GM21381 (cell line): ENCODE data around the gene ZBTB24.

ENCODE experiments used
- ATAC-seq: cut with Tn5 transposase; IDR thresholded peaks from one replicate; pipeline ENCODE4 v1.9.1; 2021; ENCODE audit warnings: mild to moderate bottlenecking, moderate library complexity; ENCODE audit not compliant: unreplicated experiment

Gene ZBTB24

DNA sequence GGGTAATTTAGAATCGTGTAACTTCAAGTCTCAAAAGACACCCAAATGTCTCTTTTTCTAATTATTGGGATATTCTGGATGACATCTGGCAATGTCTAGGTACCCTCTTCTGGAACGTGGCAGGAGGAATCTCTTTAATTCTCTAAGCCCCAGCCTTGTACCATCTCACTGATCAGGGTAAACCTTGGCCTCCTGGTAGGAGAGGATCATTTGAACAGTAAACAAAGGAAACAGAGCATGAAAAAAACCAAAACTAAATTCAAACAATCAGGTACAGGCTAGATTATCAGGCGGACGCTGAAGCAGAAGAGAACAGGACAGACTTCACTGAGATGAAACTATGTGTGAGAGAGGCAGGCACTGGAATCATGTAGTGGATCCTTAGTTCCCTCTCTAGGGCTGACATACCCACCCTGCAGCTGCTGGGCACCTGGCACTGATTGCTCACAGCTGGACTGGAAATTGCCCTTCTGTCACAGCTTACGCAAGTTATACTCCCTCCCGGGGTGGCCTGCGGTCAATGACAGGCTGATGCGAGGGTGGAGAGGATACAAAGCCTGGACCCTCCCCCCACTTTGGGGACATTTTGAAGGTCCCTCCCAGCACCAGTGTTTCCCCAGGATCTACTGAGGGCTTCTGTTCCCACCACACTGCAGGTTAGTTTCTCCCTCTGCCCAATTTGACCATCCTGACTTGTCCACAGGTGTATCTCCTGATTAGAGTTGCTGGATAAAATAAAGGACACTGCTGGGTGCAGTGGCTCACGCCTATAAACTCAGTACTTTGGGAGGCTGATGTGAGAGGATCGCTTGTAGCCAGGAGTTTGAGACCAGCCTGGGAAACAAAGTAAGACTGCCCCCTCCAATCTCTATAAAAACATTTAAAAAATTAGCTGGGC lies 20.6 kb upstream of the ZBTB24 start:
- no peak for ATAC-seq

DNA sequence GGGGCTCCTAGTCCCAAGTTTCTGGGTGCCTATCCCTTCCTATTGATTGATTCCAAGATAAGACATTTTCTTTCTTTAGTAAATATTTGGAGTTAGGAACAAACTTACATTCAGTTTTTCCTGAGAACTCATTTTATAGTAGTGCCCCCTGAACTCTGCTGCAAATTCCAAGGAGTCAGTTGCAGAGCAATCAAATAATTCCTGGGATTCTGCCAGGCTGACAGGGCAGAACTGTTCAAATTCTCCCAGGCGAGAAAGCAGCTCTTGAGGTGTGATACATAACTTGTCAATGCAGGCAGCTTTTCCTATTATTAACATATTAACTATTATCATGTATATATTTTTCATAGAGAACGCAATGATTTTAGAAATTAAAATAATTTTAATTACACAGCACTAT lies 15.9 kb upstream of the ZBTB24 start:
- no peak for ATAC-seq

DNA sequence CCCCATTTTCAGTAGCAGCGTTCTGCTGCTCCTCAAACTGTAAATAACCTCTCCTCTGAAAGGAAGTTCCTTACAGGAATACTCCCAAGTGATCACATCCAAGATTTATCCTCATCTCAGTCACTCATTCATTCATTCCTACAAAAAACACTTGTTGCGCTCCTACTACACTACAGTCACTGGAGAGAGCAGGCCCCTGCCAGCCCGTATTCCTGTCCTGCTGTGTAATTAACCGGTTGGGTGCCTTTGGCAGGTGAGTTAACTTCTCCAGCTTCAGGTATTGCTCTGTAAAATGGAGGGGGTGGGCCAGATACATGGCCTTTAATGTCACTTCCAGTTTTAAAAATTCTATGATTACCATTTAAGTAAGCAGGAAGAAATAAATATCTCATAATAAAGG lies 15.0 kb upstream of the ZBTB24 start:
- no peak for ATAC-seq

DNA sequence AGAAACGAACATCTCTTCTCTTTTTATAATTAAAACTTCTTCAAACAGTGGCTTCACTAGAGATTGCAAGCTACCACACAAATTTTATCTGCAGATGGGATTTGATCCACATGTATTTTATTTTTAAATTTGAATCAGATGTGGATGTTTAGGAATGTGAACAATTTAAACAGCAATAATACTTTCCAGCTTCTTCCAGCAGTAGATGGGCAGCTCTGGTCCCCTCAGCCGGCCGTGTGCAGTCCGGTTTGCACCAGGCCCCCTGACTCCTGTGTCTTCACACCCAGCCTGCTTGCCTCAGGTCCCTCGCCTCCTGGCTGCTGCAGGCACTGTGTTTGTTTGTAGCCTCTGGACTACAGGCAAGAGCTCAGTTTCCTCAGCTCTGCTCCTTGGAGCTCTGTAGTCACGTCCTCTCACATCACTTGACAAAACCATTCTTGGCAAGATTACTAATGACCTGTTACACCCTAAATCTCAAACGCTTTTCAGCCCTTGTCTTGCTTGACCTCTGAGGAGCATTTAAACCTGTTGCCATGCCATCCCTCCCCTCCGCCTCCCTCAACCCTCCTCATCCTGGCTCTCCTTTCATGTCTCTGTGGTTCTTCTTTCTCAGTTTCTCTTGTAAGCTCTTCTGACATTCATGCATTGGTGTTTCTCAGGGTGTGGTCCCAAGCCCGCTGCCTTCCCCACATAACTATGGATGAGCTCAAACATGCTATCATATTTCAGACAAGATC lies 13.2 kb upstream of the ZBTB24 start:
- ATAC-seq, result no peak

DNA sequence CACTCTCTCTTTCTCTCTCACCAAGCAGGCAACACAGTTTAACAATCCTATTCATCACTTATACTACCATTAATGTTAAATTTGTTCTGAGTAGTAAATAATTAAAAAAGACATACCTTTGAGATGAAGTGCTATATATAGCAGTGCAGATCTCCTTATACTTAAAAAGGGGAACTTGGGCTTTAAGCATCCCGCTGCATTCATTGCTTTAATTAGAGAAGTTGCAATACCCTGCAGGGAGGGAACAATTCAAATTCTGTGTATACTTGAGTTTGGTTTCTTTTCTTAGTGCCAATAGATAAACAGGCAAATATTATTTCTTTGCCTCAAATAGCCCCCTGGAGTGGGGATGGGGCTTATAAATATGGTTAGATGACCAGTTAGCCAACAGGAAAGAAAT lies 10.8 kb upstream of the ZBTB24 start:
- ATAC-seq, result no peak

DNA sequence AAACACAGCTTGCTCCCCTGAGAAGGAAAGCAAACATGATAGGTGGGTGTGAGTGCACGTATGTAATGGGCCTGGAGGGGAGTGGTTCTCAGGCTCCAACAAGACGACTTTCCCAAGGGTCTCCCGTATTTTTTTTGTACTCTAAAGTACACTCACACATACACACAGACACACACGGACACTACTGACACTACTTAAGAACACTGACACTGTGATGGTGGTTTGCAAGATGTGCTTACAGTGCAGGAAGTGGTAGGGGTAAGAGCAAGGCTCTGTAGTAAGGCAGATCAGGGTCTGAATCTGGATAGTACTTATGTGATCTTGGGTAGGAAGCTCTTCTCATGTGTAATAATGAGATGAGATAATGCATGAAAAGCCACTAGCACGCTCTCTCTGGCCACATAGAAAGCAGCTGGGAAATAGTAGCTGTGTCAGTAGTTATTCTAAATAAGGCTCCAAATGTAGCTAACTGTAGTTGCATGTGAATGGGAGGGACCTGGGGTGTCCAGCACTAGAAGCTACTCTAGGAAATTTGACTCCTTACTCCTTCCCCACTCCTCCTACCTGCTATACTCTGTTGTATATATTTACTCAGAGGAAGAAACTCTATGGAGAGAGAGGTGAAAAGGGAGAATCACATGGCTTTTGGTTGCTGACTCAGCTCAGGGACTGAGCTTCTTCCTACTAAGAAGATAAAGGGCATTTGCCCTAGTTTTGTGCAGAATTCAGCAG lies 8.4 kb upstream of the ZBTB24 start:
- ATAC-seq, result no peak

DNA sequence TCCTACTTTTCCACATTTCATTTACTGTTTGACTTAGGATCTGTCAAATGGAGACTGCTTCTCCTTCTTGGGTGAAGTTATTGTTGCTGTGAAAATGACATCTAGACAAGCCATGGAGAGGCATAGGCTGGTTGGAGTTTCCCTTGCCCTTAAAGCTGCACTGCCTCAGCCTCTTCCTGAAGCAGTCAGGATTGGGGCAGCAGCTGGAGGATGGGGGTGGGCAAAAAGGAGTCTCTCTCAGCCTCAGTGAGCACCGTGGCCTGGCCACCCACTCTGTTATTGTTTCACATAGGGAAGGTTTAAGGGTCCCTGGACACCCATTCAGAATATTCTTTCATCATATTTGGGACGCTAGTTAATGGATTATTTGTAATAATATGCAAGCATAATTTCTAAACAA lies 7.7 kb upstream of the ZBTB24 start:
- ATAC-seq, result no peak

DNA sequence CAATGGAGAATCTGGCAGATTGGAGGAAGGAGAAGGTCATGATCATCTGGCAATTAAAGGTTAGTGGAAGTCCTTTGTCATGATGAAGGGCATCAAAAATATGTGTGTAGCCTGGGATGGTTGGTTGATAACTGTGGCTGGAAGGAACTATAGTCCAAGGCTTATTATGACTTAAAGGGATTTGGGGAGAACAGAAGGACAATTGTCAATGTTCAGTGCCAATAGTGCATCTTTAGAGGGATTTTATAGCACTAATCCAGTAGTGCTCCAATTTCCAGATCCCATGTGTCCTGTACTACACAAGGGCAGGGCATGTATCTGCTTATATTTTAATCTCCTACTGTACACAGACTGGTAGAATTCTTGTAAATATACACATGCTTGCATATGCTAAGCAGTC lies 5.0 kb upstream of the ZBTB24 start:
- no peak for ATAC-seq

DNA sequence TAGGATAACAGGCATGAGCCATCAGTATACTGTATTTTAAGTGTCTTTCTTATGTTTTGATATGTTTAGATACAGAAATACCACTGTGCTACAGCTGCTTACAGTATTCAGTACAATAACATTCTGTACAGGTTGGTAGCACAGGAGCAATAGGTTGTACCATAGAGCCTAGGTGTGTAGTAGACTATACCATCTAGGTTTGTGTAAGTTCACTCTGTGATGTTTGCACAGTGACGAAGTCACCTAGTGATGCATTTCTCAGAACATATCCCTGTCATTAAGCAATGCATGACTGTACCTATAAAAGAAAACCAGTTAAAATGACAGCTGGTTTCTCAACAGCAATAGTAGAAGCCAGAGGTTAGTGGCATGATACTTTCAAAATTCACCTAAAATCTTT lies 3.0 kb upstream of the ZBTB24 start:
- no peak for ATAC-seq

DNA sequence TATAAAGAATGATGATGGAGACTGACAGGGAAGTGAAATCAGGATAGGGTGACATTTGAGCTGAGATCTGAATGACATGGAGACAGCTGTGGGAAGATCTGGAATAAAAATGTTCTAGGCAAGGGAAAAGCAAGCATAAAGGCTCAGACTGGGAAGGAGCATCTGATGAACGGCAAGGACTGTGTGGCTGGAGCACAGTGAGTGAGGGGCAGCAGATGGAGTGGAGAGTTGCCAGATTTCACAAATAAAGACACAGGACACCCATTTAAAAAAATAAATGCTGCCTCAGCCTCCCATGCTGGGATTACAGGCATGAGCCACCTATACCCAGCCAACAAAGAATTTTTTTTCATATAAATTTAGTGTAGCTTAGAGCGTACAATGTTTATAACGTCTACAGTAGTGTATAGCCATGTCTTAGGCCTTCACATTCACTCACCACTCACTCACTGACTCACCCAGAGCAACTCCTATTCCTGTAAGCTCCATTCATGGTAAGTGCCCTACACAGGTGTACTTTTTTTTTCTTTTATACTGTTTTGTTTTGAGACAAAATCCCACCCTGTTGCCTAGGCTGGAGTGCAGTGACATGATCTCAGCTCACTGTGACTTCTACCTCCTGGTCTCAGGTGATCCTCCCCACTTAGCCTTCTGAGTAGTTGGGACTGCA lies 2.4 kb upstream of the ZBTB24 start:
- ATAC-seq, result no peak

DNA sequence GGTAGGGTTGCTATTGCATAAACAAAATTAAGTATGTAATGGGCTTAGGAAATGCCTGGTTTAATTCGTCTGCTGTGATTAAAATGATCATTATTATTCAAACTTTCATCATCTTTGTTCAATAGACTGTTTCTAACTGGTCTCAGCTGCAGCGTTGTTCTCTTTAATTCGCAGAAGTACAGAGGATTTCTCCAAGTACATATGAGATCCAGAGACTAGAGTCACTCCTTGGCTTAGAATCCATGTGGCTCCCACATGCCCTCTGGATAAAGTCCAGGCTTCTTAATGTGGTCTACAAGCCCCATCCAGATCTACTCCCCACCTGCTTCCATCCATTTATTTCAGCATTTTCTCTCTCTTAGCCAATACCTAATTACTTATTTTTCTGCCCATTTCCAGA lies 1.1 kb upstream of the ZBTB24 start:
- ATAC-seq, result no peak

DNA sequence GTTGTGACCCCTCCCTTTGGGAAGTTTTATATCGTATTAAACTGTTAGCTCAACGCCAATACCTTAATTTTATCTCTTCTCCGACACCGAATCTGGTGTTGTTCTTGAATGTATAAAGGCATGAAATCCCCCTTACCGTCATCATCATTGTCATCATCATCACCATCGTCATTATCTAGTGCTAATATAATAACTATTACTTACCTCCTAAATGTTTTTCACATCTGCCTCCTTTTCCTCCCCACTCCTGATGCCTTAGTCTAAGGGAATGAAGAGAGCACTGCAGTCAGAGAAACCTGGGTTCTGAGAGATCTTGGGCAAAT lies 677 bp upstream of the ZBTB24 start:
- no peak for ATAC-seq

DNA sequence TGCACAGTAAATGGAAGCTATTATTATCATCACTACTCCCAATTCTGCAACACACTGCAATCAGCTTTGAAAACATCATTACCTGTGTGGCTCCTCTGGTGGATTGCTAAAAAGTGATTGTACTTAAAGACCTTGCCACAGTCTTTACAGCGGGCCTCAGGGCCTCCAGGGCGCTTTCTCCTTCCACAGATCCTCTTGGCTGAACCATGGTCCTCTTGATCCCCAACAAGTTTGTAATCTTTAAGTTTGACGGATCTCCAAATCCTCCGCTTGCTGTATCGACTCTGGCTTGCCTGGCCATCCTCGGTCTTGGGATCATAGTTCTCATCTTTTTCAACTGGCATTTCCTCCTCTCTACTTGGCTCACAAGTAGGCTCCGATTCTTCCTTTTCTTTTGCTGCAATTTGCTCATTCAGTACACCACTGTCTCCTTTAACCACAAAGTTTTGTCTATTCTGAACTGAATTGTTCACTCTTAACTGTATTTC lies 2.0 kb downstream of the ZBTB24 start:
- ATAC-seq, result no peak

DNA sequence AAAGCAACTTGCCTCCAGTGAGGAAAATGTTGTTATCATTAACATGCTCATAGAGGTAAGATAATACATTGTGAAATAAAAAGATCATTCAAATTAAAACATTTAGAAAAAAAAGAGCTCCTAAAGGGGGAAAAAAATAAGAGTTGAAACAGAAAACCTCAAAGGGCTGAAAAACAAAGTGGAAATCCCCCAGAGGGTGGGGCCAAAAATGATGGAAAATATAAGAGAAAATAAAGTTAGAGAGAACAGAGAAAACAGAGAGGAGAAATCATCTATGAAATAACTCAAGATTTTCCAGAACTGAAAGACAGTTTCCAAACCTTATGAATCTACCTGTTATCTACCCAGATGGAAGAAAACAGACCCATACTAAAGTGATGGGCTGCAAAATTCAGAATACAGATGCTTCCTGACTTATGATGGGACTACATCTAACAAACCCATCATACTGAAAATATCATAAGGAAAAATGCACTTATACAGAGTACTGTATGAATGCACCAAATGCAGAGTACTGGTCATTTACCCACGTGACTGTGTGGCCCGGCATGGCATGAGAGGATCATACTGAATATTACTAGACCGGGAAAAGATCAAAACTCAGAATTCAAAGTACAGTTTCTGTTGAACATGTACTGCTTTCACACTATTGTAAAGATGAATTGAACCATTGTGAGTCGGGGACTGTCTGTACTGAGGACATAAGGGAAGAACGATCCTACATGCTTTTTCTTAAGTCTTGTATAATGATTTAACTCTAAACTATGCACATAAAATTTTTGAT lies 4.0 kb downstream of the ZBTB24 start:
- ATAC-seq, result no peak

DNA sequence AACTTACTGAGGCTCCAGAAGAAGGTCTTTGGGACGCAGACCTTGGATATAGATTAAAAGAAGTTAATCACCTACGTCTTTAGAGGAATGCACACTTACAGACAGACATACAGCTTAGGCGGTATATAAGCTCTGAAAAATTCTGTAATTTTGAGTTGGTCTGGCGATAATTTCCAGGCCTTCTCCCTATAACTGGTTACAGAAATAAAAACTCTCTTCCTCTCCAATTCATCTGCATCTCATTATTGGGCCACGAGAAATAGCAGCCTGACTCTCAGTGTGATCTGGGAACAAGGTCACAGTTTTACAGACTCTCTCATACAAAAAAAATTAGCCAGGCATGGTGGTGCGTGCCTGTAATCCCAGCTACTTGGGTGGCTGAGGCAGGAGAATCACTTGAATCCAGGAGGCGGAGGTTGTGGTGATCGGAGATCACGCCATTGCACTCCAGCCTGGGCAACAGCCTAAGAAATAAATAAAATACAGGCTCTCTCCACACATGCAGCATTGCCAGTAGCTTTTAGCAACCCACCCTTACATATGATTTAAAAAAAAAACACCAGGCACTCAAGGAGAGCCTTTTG lies 4.7 kb downstream of the ZBTB24 start:
- no peak for ATAC-seq

DNA sequence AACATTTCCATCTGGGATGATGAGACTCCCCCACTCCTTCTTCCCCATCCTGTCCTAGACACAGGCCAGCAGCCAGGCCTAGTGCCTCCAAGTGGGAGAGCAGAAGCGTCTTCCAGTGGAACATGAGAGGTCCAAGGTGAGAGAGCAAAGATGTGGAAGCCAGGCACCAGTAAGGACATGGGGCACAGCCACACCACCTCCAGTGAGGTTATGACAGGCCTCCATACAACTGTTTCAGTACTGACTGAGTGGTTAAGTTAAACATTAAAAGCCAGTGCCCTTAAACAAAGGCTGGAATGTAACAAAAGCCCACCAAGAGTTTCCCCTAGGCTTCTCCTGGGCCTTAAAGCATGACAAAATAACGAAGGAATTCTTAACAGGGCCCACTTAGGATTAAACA lies 5.3 kb downstream of the ZBTB24 start:
- ATAC-seq, result peak; percentile 66

DNA sequence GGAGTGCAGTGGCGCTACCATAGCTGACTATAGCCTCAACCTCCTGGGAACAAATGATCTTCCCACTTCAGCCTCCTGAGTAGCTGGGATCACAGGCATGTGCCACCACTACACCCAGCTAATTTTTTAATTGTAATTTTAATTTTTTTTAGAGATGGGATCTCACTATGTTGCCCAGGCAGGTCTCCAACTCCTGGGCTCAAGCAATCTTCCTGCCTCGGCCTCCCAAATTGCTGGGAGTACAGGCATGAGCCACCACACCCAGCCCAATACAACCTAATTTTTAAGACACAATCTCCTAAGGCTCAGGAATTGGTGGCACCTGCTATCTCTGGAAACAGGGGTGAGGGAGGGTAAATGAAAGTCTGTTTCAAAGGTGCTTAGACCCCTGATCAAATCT lies 5.8 kb downstream of the ZBTB24 start:
- no peak for ATAC-seq

DNA sequence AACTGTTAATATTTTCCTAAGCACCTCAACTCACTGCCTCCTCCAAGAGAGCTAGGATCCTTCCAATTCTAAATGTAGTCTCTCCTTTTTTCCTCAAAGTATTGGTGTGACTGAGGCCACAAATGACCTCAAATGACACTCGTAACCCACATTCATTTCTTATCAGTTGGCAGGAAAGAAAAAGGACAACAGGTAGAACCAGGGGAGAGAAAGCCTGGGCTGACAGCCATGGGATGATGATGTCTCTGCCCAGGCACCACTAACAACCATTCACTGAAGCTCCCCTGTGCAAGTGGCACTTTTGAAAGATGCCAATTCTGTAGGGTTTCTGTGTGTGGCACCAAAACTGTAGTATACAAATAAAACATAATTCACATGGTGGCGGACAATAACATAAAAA lies 7.4 kb downstream of the ZBTB24 start:
- no peak for ATAC-seq

DNA sequence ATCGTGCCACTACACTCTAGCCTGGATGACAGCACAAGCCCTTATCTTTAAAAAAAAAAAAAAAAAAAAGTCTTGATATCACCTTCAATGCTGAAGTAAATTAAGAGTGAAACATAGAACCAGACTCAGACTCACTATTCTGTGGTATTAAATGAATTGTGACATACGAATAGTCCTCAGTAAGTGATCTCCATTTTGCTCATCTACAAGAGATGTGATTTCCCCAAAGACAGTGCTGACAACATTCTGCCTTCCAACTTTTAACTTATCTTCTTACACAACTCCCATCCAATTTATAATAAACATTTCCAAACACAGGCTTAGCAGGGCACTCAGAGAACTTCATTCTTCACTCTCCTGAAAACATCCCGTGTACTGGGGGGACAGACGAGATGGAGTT lies 8.0 kb downstream of the ZBTB24 start:
- no peak for ATAC-seq

DNA sequence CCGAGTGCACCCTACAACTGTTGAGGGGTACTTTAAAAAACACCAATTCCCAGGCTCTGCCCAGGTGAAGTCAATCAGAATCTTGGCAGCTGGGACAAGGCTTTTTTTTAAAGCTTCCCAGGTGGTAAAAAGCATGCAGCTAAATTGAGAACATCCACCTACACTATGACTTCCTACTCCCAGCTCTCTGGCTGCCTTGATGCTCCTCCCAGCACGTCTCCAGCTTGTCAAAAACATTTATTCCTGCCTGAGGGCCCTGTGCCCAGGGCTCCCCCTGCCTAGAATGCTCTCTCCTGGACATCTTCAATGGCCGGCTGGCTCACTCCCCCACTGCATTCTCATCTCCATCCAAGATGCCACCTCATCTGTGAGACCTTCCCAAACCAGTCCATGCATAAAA lies 9.9 kb downstream of the ZBTB24 start:
- ATAC-seq, result no peak
